HCT116 (cell line): ENCODE measurements around the gene LZTS3. TPM values are rescaled to one million over a fixed set of nuclear protein-coding genes. Genes with fewer than 3 reads are reported as not detected.

ENCODE experiments used
- ATAC-seq: fragments of 200-7000 bp; cut with Tn5 transposase; 2 replicates; pipeline ENCODE4 v1.9.1; 2020; ENCODE audit warnings: mild to moderate bottlenecking, moderate library complexity
- BruUV-seq: library from RNA; stranded (reverse); fragments of 400-500 nt; replicated peaks from 2 replicates; lab custom pipeline; 2021; lab: Mats Ljungman, UMichigan
- CTCF ChIA-PET: fragments of 300-600 bp; sonication (Branson Sonifier 250); formaldehyde crosslinking; loops from one replicate; lab custom pipeline; 2021; ENCODE audit warnings: antibody characterized with exemption; lab: Charles Lee
- POLR2A ChIA-PET: fragments of 300-600, 350-600 bp; sonication (Branson Sonifier 250); formaldehyde crosslinking; loops from one replicate; lab custom pipeline; 2021; ENCODE audit warnings: antibody characterized with exemption; lab: Charles Lee
- RAD21 ChIA-PET, 2 experiments: fragments of 300-600 bp; sonication (Branson Sonifier 250); formaldehyde crosslinking; loops; one replicate each; lab custom pipeline; 2023; ENCODE audit warnings: low total read pairs in 2 of 2; ENCODE audit not compliant: uncharacterized antibody in 2 of 2, unreplicated experiment in 2 of 2, low non-redundant PET in 1 of 2; lab: Charles Lee
- DNase-seq: peaks from one replicate; pipeline ENCODE4 v3.0.0-alpha.2; 2010; ENCODE audit warnings: low read depth, low spot score
- H2AFZ ChIP-seq: fragments of 200-600 bp; shearing (Covaris generic), sonication (generic); 2 replicates; pipeline ENCODE4 v1.6.1; 2017; ENCODE audit warnings: low read depth, mixed run types, mixed read lengths, antibody characterized with exemption, low read length; ENCODE audit not compliant: poor library complexity, severe bottlenecking
- H3K27ac ChIP-seq: 2 replicates; pipeline ENCODE4 v1.5.1; 2012; ENCODE audit warnings: low read depth, low read length
- H3K27me3 ChIP-seq: fragments of 200-600 bp; sonication (generic); 2 replicates; pipeline ENCODE4 v1.6.1; 2016; ENCODE audit warnings: mixed run types, low read length, mixed read lengths; ENCODE audit not compliant: insufficient read depth
- H3K36me3 ChIP-seq, 2 experiments: fragments of 200-500 bp in 1 of 2; fragments of 200-600 bp in 1 of 2; sonication (Bioruptor generic) in 1 of 2; sonication (generic) in 1 of 2; 2 replicates each; pipeline versions ENCODE4 v1.5.1 to v1.6.1; 2014 to 2016; ENCODE audit warnings: low read length in 2 of 2, inconsistent platforms in 1 of 2, mixed read lengths in 1 of 2, mixed run types in 1 of 2; ENCODE audit not compliant: insufficient read depth in 2 of 2, control insufficient read depth in 1 of 2
- H3K4me1 ChIP-seq, 2 experiments: fragments of 200-600 bp in 1 of 2; sonication (generic) in 1 of 2; 2 replicates each; pipeline versions ENCODE4 v1.5.1 to v1.6.1; 2012 to 2017; ENCODE audit warnings: low read length in 2 of 2, inconsistent platforms in 1 of 2, mild to moderate bottlenecking in 1 of 2, mixed read lengths in 1 of 2, mixed run types in 1 of 2, moderate library complexity in 1 of 2; ENCODE audit not compliant: insufficient read depth in 2 of 2, control insufficient read depth in 1 of 2
- H3K4me2 ChIP-seq: fragments of 200-600 bp; sonication (generic); 2 replicates; pipeline ENCODE4 v1.6.1; 2017; ENCODE audit warnings: mixed run types, low read length, mixed read lengths
- H3K4me3 ChIP-seq, 2 experiments: fragments of 200-600 bp in 1 of 2; sonication (generic) in 1 of 2; replicated peaks in 1 of 2; 2 replicates each; pipeline ENCODE4 v1.5.1; 2011 to 2016; ENCODE audit warnings: low read length in 2 of 2, control low read depth in 1 of 2, low read depth in 1 of 2, mild to moderate bottlenecking in 1 of 2, mixed read lengths in 1 of 2, mixed run types in 1 of 2
- H3K79me2 ChIP-seq: fragments of 200-600 bp; sonication (generic); 2 replicates; pipeline ENCODE4 v1.6.1; 2017; ENCODE audit warnings: mild to moderate bottlenecking, mixed run types, low read length, moderate library complexity, mixed read lengths; ENCODE audit not compliant: insufficient read depth
- H3K9ac ChIP-seq: fragments of 200-600 bp; sonication (generic); 2 replicates; pipeline ENCODE4 v1.6.1; 2016; ENCODE audit warnings: low read length, mixed read lengths
- H3K9me2 ChIP-seq: fragments of 200-600 bp; sonication (generic), shearing (Covaris generic); 2 replicates; pipeline ENCODE4 v1.6.1; 2017; ENCODE audit warnings: mixed run types, mild to moderate bottlenecking, moderate library complexity; ENCODE audit not compliant: insufficient read depth
- H3K9me3 ChIP-seq, 2 experiments: fragments of 200-500 bp in 1 of 2; fragments of 200-600 bp in 1 of 2; sonication (Bioruptor generic) in 1 of 2; sonication (generic) in 1 of 2; 2 replicates each; pipeline ENCODE4 v1.6.1; 2014 to 2017; ENCODE audit warnings: low read length in 2 of 2, mixed read lengths in 2 of 2, inconsistent platforms in 1 of 2, low read depth in 1 of 2, mild to moderate bottlenecking in 1 of 2, mixed run types in 1 of 2, moderate library complexity in 1 of 2; ENCODE audit not compliant: control insufficient read depth in 1 of 2, insufficient read depth in 1 of 2
- H4K20me1 ChIP-seq: fragments of 200-600 bp; sonication (generic), shearing (Covaris generic); 2 replicates; pipeline ENCODE4 v1.6.1; 2017; ENCODE audit warnings: mixed run types, mild to moderate bottlenecking, moderate library complexity; ENCODE audit not compliant: insufficient read depth
- ATF3 ChIP-seq: IDR thresholded peaks from 2 replicates; pipeline ENCODE4 v1.6.1; 2012
- CEBPB ChIP-seq: IDR thresholded peaks from 2 replicates; pipeline ENCODE4 v1.6.1; 2012; ENCODE audit warnings: low read depth
- EGR1 ChIP-seq: IDR thresholded peaks from 2 replicates; pipeline ENCODE4 v1.6.1; 2012; ENCODE audit warnings: low read depth
- EZH2 ChIP-seq: fragments of 200-600 bp; sonication (generic); IDR thresholded peaks from 2 replicates; pipeline ENCODE4 v1.6.1; 2017; ENCODE audit warnings: antibody characterized with exemption, mixed run types
- EZH2phosphoT487 ChIP-seq: fragments of 200-600 bp; IDR thresholded peaks from 2 replicates; pipeline ENCODE4 v1.6.1; 2018; ENCODE audit warnings: antibody characterized with exemption, borderline replicate concordance
- FOSL1 ChIP-seq: IDR thresholded peaks from 2 replicates; pipeline ENCODE4 v1.6.1; 2012; ENCODE audit warnings: low read depth
- POLR2AphosphoS5 ChIP-seq: IDR thresholded peaks from 2 replicates; pipeline ENCODE4 v1.6.1; 2011; ENCODE audit warnings: mild to moderate bottlenecking, low read depth, low read length, moderate library complexity
- RAD21 ChIP-seq: IDR thresholded peaks from 2 replicates; pipeline ENCODE4 v1.6.1; 2012; ENCODE audit warnings: low read depth, mild to moderate bottlenecking
- SP1 ChIP-seq: IDR thresholded peaks from 2 replicates; pipeline ENCODE4 v1.6.1; 2012; ENCODE audit warnings: low read depth
- TCF7L2 ChIP-seq: IDR thresholded peaks from 2 replicates; pipeline ENCODE4 v1.7.0; 2011; ENCODE audit warnings: borderline replicate concordance, inconsistent platforms; ENCODE audit not compliant: insufficient read depth, insufficient read length; ENCODE audit errors: extremely low read depth
- YY1 ChIP-seq: IDR thresholded peaks from 2 replicates; pipeline ENCODE4 v1.6.1; 2011; ENCODE audit warnings: low read length, low read depth, moderate library complexity, mild to moderate bottlenecking; ENCODE audit not compliant: insufficient replicate concordance; ENCODE audit errors: extremely low read depth
- intact Hi-C: fragments of 100-400 bp; cut with micrococcal nuclease; formaldehyde crosslinking; loops from 2 replicates; pipeline ENCODE4 v1.10.0; 2022
- total RNA-seq: library from RNA; stranded (reverse); gene quantifications from one replicate; pipeline ENCODE4 v1.2.1, GENCODE V29; 2021; ENCODE audit not compliant: unreplicated experiment
- TF ChIP-seq, protein P1 (sequence below): IDR thresholded peaks from 2 replicates; pipeline ENCODE4 v1.6.1; 2011; ENCODE audit warnings: mild to moderate bottlenecking, low read length, moderate library complexity; ENCODE audit not compliant: insufficient replicate concordance; ENCODE audit errors: extremely low read depth
- TF ChIP-seq, protein P2 (sequence below): IDR thresholded peaks from 2 replicates; pipeline ENCODE4 v1.6.1; 2012; ENCODE audit warnings: low read depth
- TF ChIP-seq, protein P3 (sequence below): IDR thresholded peaks from 2 replicates; pipeline ENCODE4 v1.6.1; 2012

LZTS3 gene
- total RNA-seq, 1 experiment from 2014 or later = 5.2 TPM

GRCh38 chr20:3119044-3119443, 54.3 kb downstream of the LZTS3 start:
- Histone ChIP-seq H3K27ac (no peak overlapping the region), H3K36me3 (peaks cover 7 to 16% of the 10 kb centered on the region in 2 experiments; a peak in 3 of 4 replicates), H3K4me3 (no peak overlapping the region), H3K27me3 (no peaks in the 10 kb centered on the region), H4K20me1 (no peaks in the 10 kb centered on the region), H2AFZ (no peak overlapping the region), H3K9ac (no peak overlapping the region), H3K79me2 (peaks cover 8% of the 10 kb centered on the region), H3K9me3 (no peaks in the 10 kb centered on the region), H3K9me2 (no peaks in the 10 kb centered on the region)
- ChIA-PET CTCF (no interaction called here), POLR2A (no interaction called here), RAD21 (no interaction called here)
- DNase-seq = no peak
- no TSS peak for BruUV-seq
- intact Hi-C loops = loop anchor here (5.0 kb wide), 1 partner anchor 158 kb away; no protein-coding TSS in a partner anchor
- no peak for ATAC-seq
- TF ChIP-seq TCF7L2 (no peak), FOSL1 (no peak), SP1 (no peak), EZH2phosphoT487 (no peak), POLR2AphosphoS5 (no peak), ATF3 (no peak), CEBPB (no peak), EZH2 (no peak), RAD21 (no peak), YY1 (no peak), EGR1 (no peak)
- TF ChIP-seq, protein P1, sequence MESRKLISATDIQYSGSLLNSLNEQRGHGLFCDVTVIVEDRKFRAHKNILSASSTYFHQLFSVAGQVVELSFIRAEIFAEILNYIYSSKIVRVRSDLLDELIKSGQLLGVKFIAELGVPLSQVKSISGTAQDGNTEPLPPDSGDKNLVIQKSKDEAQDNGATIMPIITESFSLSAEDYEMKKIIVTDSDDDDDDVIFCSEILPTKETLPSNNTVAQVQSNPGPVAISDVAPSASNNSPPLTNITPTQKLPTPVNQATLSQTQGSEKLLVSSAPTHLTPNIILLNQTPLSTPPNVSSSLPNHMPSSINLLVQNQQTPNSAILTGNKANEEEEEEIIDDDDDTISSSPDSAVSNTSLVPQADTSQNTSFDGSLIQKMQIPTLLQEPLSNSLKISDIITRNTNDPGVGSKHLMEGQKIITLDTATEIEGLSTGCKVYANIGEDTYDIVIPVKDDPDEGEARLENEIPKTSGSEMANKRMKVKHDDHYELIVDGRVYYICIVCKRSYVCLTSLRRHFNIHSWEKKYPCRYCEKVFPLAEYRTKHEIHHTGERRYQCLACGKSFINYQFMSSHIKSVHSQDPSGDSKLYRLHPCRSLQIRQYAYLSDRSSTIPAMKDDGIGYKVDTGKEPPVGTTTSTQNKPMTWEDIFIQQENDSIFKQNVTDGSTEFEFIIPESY = no peak
- TF ChIP-seq, protein P2, sequence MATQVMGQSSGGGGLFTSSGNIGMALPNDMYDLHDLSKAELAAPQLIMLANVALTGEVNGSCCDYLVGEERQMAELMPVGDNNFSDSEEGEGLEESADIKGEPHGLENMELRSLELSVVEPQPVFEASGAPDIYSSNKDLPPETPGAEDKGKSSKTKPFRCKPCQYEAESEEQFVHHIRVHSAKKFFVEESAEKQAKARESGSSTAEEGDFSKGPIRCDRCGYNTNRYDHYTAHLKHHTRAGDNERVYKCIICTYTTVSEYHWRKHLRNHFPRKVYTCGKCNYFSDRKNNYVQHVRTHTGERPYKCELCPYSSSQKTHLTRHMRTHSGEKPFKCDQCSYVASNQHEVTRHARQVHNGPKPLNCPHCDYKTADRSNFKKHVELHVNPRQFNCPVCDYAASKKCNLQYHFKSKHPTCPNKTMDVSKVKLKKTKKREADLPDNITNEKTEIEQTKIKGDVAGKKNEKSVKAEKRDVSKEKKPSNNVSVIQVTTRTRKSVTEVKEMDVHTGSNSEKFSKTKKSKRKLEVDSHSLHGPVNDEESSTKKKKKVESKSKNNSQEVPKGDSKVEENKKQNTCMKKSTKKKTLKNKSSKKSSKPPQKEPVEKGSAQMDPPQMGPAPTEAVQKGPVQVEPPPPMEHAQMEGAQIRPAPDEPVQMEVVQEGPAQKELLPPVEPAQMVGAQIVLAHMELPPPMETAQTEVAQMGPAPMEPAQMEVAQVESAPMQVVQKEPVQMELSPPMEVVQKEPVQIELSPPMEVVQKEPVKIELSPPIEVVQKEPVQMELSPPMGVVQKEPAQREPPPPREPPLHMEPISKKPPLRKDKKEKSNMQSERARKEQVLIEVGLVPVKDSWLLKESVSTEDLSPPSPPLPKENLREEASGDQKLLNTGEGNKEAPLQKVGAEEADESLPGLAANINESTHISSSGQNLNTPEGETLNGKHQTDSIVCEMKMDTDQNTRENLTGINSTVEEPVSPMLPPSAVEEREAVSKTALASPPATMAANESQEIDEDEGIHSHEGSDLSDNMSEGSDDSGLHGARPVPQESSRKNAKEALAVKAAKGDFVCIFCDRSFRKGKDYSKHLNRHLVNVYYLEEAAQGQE = no peak
- TF ChIP-seq, protein P3, sequence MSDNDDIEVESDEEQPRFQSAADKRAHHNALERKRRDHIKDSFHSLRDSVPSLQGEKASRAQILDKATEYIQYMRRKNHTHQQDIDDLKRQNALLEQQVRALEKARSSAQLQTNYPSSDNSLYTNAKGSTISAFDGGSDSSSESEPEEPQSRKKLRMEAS = no peak
- TF ChIP-seq, all 23 proteins: peak for 0
- Histone ChIP-seq H3K4me2 (no peak overlapping the region), H3K4me1 (peaks cover 0 to 8% of the 10 kb centered on the region in 2 experiments; a peak in 1 of 4 replicates)
